ENCODE data around the gene AFDN.

AFDN gene

DNA sequence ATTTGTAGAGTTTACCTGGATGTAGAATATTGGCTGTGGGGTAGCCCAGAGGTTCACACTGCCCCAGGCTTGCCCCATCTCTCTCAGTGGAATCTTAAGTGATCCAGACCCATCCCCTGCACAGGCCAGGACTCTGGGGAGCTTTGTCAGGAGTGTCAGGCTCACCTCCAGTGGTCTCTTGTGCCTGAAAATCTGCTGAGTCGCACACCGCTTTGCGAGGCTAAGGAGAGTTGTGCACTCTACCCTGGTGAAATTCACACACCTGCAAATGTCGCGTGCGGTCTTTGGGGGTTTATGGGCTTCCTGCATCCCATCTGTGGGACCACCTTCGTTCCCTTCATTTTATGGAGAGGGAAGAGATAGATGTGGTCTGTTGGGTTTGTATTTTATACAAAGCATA is 107.1 kb downstream of the AFDN start:
- ChIA-PET CTCF (no interaction called here), POLR2A (no interaction called here)
- TF ChIP-seq CTBP1 (IDR thresholded peaks at IDR 0.05; ENCODE audit: borderline replicate concordance) (no peak), ZNF384 (IDR thresholded peaks at IDR 0.05) (no peak), FOXM1 (IDR thresholded peaks at IDR 0.05; ENCODE audit: borderline replicate concordance) (no peak), SP1 (IDR thresholded peaks at IDR 0.05) (no peak), HDGF (IDR thresholded peaks at IDR 0.05; ENCODE audit: borderline replicate concordance) (no peak), FOXA1 (IDR thresholded peaks at IDR 0.05) (no peak), ARNT (IDR thresholded peaks at IDR 0.05) (no peak), FOXK2 (IDR thresholded peaks at IDR 0.05) (no peak), TARDBP (IDR thresholded peaks at IDR 0.05) (no peak), L3MBTL2 (conservative IDR thresholded peaks at IDR 0.05) (no peak), SUZ12 (IDR thresholded peaks at IDR 0.05) (no peak), NFRKB (IDR thresholded peaks at IDR 0.05) (no peak), LEF1 (IDR thresholded peaks at IDR 0.05; ENCODE audit: borderline replicate concordance) (no peak), BHLHE40 (IDR thresholded peaks at IDR 0.05; ENCODE audit: borderline replicate concordance) (no peak)
- TF ChIP-seq, protein P1, sequence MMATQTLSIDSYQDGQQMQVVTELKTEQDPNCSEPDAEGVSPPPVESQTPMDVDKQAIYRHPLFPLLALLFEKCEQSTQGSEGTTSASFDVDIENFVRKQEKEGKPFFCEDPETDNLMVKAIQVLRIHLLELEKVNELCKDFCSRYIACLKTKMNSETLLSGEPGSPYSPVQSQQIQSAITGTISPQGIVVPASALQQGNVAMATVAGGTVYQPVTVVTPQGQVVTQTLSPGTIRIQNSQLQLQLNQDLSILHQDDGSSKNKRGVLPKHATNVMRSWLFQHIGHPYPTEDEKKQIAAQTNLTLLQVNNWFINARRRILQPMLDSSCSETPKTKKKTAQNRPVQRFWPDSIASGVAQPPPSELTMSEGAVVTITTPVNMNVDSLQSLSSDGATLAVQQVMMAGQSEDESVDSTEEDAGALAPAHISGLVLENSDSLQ (IDR thresholded peaks at IDR 0.05): no peak
- no peak for DNase-seq (ENCODE audit: extremely low spot score)

DNA sequence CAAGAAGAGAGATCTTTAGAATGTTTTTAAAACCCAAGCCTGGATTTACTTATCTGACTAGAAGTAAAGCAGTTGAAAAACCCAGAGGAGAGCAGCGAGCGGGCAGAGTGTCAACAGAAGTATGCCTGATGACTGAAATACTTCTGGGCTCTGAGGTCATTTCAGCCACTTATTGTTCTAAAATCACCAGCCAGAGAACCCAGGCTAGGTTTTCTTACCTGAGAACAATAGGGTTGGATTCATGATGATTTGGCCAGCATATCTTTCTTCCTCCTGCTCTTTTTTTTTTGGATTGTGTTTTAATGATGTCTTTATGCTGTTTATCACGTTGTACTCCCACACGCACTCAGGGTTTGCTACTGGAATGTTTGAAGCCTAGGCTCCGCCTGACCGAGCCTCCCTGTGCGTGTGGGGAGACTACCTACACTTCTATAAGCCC is 107.7 kb downstream of the AFDN start:
- CTCF ChIA-PET: no interaction called here
- POLR2A ChIA-PET: no interaction called here
- no peak for TF ChIP-seq SUZ12 (IDR thresholded peaks at IDR 0.05)
- no peak for TF ChIP-seq FOXK2 (IDR thresholded peaks at IDR 0.05)
- no peak for TF ChIP-seq ELF4 (IDR thresholded peaks at IDR 0.05)
- TF ChIP-seq FOXM1 (IDR thresholded peaks at IDR 0.05; ENCODE audit: borderline replicate concordance): no peak
- no peak for TF ChIP-seq TARDBP (IDR thresholded peaks at IDR 0.05)
- no peak for TF ChIP-seq LEF1 (IDR thresholded peaks at IDR 0.05; ENCODE audit: borderline replicate concordance)
- no peak for TF ChIP-seq FOXA1 (IDR thresholded peaks at IDR 0.05)
- no peak for TF ChIP-seq HDGF (IDR thresholded peaks at IDR 0.05; ENCODE audit: borderline replicate concordance)
- TF ChIP-seq ZNF384 (IDR thresholded peaks at IDR 0.05): no peak
- no peak for TF ChIP-seq ARNT (IDR thresholded peaks at IDR 0.05)
- TF ChIP-seq CTBP1 (IDR thresholded peaks at IDR 0.05; ENCODE audit: borderline replicate concordance): no peak
- TF ChIP-seq SP1 (IDR thresholded peaks at IDR 0.05): no peak
- TF ChIP-seq, protein P1 (IDR thresholded peaks at IDR 0.05): no peak
- TF ChIP-seq NFRKB (IDR thresholded peaks at IDR 0.05): no peak
- TF ChIP-seq BHLHE40 (IDR thresholded peaks at IDR 0.05; ENCODE audit: borderline replicate concordance): no peak
- no peak for TF ChIP-seq L3MBTL2 (conservative IDR thresholded peaks at IDR 0.05)
- no peak for DNase-seq (ENCODE audit: extremely low spot score)

DNA sequence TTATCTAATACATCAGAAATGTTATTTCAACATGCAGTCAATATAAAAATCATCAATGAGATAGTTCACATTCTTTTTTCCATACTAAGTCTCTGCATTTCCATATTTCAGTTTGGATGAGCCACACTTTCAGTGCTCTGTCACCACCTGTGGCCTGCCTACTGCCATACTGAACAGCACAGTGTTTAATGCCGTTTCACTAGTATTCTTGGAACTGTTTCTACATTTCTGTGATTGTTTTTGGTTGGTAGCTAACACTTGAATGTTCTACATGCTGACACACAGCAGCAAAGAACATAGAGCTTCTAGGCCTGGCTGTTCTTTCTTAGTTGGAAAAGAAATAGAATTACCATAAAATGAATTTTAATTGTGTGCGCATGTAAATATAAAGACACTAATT is 109.3 kb downstream of the AFDN start:
- no peak for DNase-seq (ENCODE audit: extremely low spot score)
- ChIA-PET POLR2A (no interaction called here), CTCF (interaction anchor here (0.6 kb wide), 1 partner anchor 587 kb away, joined by 3 read pairs; no protein-coding TSS in a partner anchor)
- TF ChIP-seq FOXM1 (IDR thresholded peaks at IDR 0.05; ENCODE audit: borderline replicate concordance) (no peak), LEF1 (IDR thresholded peaks at IDR 0.05; ENCODE audit: borderline replicate concordance) (no peak), CTBP1 (IDR thresholded peaks at IDR 0.05; ENCODE audit: borderline replicate concordance) (no peak), FOXK2 (IDR thresholded peaks at IDR 0.05) (no peak), ELF4 (IDR thresholded peaks at IDR 0.05) (no peak), ARNT (IDR thresholded peaks at IDR 0.05) (no peak)

DNA sequence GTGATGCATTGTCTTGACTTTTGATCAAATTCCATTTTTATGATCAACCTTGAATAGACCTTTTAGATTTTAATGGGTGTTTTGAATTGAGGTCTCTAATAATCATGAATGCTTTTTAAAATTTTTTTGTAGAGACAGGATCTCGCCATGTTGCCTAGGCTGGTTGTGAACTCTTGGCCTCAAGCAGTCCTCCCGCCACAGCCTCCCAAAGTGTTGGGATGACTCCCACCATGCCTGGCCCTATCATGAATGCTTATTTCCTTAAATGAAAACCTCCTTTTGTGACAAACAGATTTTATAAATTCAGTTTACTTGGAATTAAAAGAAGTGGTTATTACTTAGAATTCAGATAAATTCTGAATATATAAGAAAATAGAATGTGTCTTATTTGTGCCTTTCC is 110.6 kb downstream of the AFDN start:
- TF ChIP-seq SP1 (IDR thresholded peaks at IDR 0.05) (no peak), NFRKB (IDR thresholded peaks at IDR 0.05) (no peak), FOXK2 (IDR thresholded peaks at IDR 0.05) (no peak), FOXA1 (IDR thresholded peaks at IDR 0.05) (no peak), L3MBTL2 (conservative IDR thresholded peaks at IDR 0.05) (no peak), ELF4 (IDR thresholded peaks at IDR 0.05) (no peak)
- no peak for DNase-seq (ENCODE audit: extremely low spot score)
- ChIA-PET POLR2A (no interaction called here), CTCF (no interaction called here)

DNA sequence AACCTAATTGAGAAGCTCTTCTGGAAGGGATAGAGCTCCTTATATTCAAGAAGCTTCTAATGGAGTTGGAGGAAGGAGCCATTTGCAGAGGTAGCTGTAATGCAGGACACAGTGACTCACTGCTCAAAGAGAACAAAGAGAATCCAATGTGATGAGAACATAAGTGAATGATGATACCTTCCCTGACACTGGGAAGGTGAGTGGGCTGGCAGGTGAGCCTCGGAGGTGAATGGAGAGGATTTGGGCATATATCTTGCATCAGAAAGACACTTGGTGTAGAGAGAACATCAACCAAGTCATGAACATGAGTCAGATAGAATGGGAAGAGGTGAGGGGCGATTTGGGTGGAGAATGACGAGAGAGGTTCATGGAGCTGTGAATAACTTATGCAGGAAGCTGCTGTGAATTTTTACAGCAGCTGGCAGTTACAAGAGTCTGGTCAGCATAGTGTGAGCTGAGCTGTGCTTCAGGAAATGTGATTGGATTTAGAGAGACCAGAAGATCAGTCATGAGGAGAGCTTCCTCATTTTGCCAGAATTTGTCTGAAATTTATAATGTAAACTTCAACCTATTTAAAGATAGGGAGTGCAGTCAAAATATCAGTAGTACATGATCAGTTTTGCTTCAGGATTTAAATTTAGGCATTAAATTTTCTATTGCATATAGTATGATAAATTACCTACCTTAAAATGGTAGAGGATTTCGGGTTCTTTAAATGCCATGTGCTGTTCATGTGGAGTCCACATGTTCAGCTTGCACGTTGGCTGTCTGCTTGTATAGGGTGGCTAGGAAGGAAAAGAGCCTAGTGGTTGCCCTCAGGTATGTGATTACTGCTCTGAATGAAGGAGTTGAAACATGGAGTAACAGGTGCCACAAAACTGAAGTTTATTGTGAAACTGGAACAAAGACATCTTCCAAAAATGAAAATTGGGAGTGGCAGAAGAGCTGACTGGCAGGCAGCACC is 111.5 kb downstream of the AFDN start:
- TF ChIP-seq LEF1 (IDR thresholded peaks at IDR 0.05; ENCODE audit: borderline replicate concordance): no peak
- TF ChIP-seq SP1 (IDR thresholded peaks at IDR 0.05): no peak
- DNase-seq (ENCODE audit: extremely low spot score): no peak
- CTCF ChIA-PET: no interaction called here
- POLR2A ChIA-PET: no interaction called here

DNA sequence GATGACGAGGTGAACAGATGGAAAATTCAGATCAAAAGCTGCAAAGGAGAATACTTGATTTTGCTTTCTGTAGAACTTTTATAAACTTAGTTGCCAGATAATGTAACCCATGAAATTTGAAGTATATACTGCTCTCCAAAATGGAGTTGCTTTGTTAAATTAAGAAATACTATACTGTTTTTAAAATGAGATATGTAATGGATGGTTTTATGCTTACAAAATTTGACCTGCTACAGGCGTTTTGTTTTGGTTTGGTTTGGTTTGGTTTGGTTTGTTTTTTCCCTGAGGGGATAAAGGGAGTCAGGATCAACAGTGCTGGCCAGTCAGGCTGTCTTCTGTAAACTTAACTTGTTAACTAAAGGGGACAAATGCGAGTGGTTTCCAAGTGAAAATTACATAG is 115.1 kb downstream of the AFDN start:
- TF ChIP-seq FOXK2 (IDR thresholded peaks at IDR 0.05) (no peak), TARDBP (IDR thresholded peaks at IDR 0.05) (no peak), ELF4 (IDR thresholded peaks at IDR 0.05) (no peak), FOXA1 (IDR thresholded peaks at IDR 0.05) (no peak), LEF1 (IDR thresholded peaks at IDR 0.05; ENCODE audit: borderline replicate concordance) (no peak), HDGF (IDR thresholded peaks at IDR 0.05; ENCODE audit: borderline replicate concordance) (no peak), CTBP1 (IDR thresholded peaks at IDR 0.05; ENCODE audit: borderline replicate concordance) (no peak), NFRKB (IDR thresholded peaks at IDR 0.05) (no peak), BHLHE40 (IDR thresholded peaks at IDR 0.05; ENCODE audit: borderline replicate concordance) (no peak), ARNT (IDR thresholded peaks at IDR 0.05) (no peak)
- TF ChIP-seq, protein P1 (IDR thresholded peaks at IDR 0.05): no peak
- ChIA-PET POLR2A (no interaction called here), CTCF (no interaction called here)
- DNase-seq (ENCODE audit: extremely low spot score): no peak
